NCI-H345 (cell line): Measurements from ENCODE around the gene ATAD2B.

ENCODE experiments used
- DNase-seq: peaks from one replicate; lab custom pipeline; 2025; lab: John Stamatoyannopoulos, UW

Gene ATAD2B

GRCh38 chr2:23912054-23912453, 14.9 kb downstream of the ATAD2B start:
- no peak for DNase-seq

- DNase-seq = no peak
Measured at GRCh38 chr2:23905155-23905554, 21.8 kb downstream of the ATAD2B start.

GRCh38 chr2:23904692-23905091, 22.2 kb downstream of the ATAD2B start:
- DNase-seq = no peak

- DNase-seq = no peak
Measured at GRCh38 chr2:23904215-23904614, 22.7 kb downstream of the ATAD2B start.

GRCh38 chr2:23903034-23903433, 23.9 kb downstream of the ATAD2B start:
- no peak for DNase-seq

- DNase-seq = no peak
Measured at GRCh38 chr2:23901966-23902846, 24.7 kb downstream of the ATAD2B start.

- no peak for DNase-seq
Measured at GRCh38 chr2:23900541-23901322, 26.2 kb downstream of the ATAD2B start.

GRCh38 chr2:23900133-23900532, 26.8 kb downstream of the ATAD2B start:
- DNase-seq = no peak

GRCh38 chr2:23871206-23871605, 55.7 kb downstream of the ATAD2B start:
- no peak for DNase-seq

- no peak for DNase-seq
Measured at GRCh38 chr2:23867449-23867848, 59.5 kb downstream of the ATAD2B start.

GRCh38 chr2:23862716-23863426, 64.1 kb downstream of the ATAD2B start:
- no peak for DNase-seq

GRCh38 chr2:23861952-23862351, 65.0 kb downstream of the ATAD2B start:
- no peak for DNase-seq

GRCh38 chr2:23859983-23860382, 66.9 kb downstream of the ATAD2B start:
- DNase-seq = no peak

GRCh38 chr2:23859234-23859633, 67.7 kb downstream of the ATAD2B start:
- DNase-seq = no peak

- DNase-seq = no peak
Measured at GRCh38 chr2:23850564-23851256, 76.2 kb downstream of the ATAD2B start.

GRCh38 chr2:23844905-23845304, 82.0 kb downstream of the ATAD2B start:
- no peak for DNase-seq

GRCh38 chr2:23843051-23843976, 83.6 kb downstream of the ATAD2B start:
- no peak for DNase-seq

- no peak for DNase-seq
Measured at GRCh38 chr2:23839919-23840578, 86.9 kb downstream of the ATAD2B start.

GRCh38 chr2:23838996-23839395, 87.9 kb downstream of the ATAD2B start:
- DNase-seq = no peak

- DNase-seq = no peak
Measured at GRCh38 chr2:23838581-23838980, 88.3 kb downstream of the ATAD2B start.
